SH-SY5Y (cell line): ENCODE data around the gene WSB2.

Source experiments
- GATA2 ChIP-seq: IDR thresholded peaks from 2 replicates; pipeline ENCODE4 v1.6.1; 2011; ENCODE audit warnings: mild to moderate bottlenecking, low read depth, low read length
- GATA3 ChIP-seq: IDR thresholded peaks from 2 replicates; pipeline ENCODE4 v1.6.1; 2011; ENCODE audit warnings: low read depth, mild to moderate bottlenecking, low read length, moderate library complexity

The WSB2 gene

GRCh38 chr12:118070650-118071049 is 9.7 kb upstream of the WSB2 start:
- no peak for TF ChIP-seq GATA2
- no peak for TF ChIP-seq GATA3

- TF ChIP-seq GATA2: no peak
- TF ChIP-seq GATA3: no peak
Observed at GRCh38 chr12:118068445-118068844, 7.5 kb upstream of the WSB2 start.

GRCh38 chr12:118065380-118065779 is 4.4 kb upstream of the WSB2 start:
- no peak for TF ChIP-seq GATA2
- no peak for TF ChIP-seq GATA3

GRCh38 chr12:118064608-118065007 is 3.6 kb upstream of the WSB2 start:
- TF ChIP-seq GATA2 (no peak), GATA3 (no peak)

- TF ChIP-seq GATA3 (no peak), GATA2 (no peak)
Observed at GRCh38 chr12:118063576-118064391, 2.8 kb upstream of the WSB2 start.

GRCh38 chr12:118061873-118062843 is 1.2 kb upstream of the WSB2 start:
- TF ChIP-seq GATA3 (no peak), GATA2 (no peak)

GRCh38 chr12:118060301-118061010 is 523 bp downstream of the WSB2 start:
- TF ChIP-seq GATA2: no peak
- TF ChIP-seq GATA3: no peak

GRCh38 chr12:118059341-118060191 is 1.4 kb downstream of the WSB2 start:
- TF ChIP-seq GATA2 (no peak), GATA3 (no peak)

GRCh38 chr12:118058881-118059280 is 2.1 kb downstream of the WSB2 start:
- TF ChIP-seq GATA2: no peak
- no peak for TF ChIP-seq GATA3

- TF ChIP-seq GATA2 (no peak), GATA3 (no peak)
Observed at GRCh38 chr12:118058227-118058626, 2.8 kb downstream of the WSB2 start.

- TF ChIP-seq GATA3 (no peak), GATA2 (no peak)
Observed at GRCh38 chr12:118055865-118056773, 4.9 kb downstream of the WSB2 start.

- TF ChIP-seq GATA3 (no peak), GATA2 (no peak)
Observed at GRCh38 chr12:118055144-118055557, 5.8 kb downstream of the WSB2 start.
